Middle frontal gyrus (tissue), 1 donor: ENCODE measurements around the gene RNF151.

Experiments used
- DNase-seq: peaks from one replicate; pipeline ENCODE4 v3.0.0-alpha.2; 2015; ENCODE audit warnings: low spot score; ENCODE audit errors: extremely low spot score

Gene RNF151

DNA sequence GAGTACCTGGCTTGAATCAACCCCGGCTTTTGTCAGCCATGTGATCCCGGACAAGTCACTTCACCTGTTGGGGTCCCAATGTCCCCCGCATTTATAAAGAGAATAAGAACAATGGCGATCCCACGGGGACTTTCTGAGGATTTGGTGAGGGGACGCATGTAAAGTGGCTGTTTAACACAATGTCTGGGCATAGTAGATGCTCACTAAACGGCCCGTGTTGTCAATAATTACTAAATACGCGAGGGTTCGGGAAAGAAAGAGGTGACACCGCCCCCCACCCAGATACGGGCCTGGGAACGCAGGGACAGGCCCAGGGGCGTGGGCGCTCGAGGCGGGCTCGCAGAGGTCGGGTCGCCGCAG is 24.9 kb downstream of the RNF151 start:
- no peak for DNase-seq

- peak; percentile 53 for DNase-seq
Observed at GRCh38 chr16:1991948-1992703, 25.5 kb downstream of the RNF151 start.

GRCh38 chr16:1992704-1993317 is 26.2 kb downstream of the RNF151 start:
- DNase-seq, result no peak

GRCh38 chr16:1993731-1994131 is 27.1 kb downstream of the RNF151 start:
- DNase-seq, result no peak

DNA sequence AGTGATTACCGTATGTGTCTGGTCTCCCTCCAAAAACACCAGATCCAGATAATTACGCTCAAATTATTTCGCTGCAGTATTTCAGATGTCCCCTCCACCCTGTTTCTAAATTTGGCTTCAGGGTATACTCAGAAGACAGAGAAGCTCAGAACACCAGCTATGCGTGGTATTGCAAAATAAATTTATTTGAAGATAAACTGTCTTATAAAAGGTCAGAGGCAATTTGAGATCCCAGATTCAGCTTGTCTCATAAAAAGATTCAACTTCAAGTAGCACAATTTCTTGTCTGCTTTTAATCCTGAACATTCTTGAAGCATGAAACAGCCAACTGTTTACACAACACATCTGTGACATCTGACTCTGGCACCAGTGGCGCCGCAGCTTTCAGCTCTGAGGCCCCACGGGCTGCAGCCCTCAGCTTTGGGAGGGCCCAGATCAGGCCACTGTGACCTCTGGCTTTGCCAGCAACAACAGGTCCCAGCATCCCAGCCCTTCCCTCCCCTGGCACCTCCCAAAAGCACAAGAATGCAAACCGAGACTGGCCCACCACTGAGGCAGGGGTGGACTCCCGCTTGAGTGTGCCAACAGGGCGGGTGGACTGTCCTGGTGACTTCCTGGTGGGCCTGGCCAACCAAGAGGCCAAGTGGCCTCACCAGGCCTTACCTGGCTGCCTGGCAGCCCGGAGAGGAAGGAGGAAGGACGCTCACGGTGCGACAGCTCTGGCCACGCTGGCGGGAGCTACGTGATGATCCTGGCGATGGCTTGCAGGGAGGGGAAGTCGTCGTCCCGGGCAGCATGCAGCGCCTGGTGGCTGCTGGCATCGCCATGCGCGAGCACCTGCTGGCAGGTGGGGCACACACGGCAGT is 31.1 kb downstream of the RNF151 start:
- DNase-seq, result no peak

DNA sequence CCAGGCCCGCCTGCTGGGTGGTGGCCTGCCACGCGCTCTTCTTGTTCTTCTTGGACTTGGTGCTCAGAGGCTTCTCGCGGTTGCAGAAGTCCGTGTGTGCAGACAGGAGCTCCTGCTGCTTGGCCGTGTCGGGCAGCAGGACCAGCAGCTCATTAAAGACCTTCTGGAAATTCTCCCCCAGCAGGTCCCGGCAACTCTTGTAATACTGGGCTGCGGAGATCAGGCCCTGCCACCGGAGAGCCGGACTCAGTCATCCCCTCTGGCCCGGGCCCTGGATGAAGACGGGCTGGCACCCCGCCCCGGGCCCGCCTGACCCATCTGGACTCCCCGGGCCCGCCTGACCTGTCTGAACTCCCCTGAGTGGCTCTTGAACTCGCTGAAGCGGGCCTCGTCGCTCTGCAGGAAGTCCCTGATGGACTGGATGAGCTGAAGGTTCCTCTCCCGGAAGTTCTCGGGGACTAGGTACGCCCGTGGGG is 31.7 kb downstream of the RNF151 start:
- no peak for DNase-seq

DNA sequence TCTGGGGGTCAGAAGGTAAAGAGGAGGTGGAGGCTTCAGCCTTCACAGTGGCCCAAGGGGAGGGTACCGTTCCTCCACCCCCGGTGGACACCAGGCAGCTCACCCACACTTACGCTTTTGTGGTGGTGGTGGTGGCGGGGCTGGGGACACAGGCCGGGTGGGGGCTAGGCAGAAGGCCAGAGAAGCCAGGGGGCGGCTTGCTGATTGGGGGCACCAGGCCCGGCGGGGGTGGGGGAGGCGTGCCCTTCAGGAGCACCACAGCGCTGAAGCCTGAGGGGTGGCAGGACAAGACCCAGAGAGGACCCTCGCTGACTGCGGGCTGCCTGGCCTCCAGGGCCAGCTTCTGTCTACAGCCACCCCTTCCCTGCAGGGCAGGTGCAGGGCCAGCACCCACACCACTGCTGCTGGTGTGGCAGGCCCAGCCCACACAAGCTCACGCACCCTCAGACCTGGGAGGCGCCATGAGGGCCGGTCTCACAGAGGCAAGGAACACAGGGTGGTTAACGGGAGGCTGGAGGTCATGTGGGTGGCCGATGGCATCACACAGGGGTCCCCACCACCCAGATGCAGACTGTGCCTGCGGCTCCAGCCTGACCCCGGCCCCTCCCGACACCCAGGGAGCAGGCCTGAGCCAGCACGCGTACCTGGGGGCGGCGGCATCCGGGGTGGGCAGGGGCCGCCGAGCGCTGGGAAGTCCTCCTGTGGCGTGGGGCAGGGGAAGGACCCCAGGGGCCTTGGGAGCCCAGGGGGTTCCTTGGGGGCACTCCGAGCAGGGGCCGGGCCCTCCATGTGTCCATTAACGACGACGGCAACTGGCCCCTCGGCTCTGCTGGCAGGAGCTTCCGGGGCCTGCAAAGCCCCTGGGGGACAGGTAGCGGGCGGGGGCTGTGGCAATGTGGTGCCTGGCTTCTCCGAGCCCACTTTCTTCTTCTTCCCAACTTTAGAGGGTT is 32.5 kb downstream of the RNF151 start:
- DNase-seq, result no peak

DNA sequence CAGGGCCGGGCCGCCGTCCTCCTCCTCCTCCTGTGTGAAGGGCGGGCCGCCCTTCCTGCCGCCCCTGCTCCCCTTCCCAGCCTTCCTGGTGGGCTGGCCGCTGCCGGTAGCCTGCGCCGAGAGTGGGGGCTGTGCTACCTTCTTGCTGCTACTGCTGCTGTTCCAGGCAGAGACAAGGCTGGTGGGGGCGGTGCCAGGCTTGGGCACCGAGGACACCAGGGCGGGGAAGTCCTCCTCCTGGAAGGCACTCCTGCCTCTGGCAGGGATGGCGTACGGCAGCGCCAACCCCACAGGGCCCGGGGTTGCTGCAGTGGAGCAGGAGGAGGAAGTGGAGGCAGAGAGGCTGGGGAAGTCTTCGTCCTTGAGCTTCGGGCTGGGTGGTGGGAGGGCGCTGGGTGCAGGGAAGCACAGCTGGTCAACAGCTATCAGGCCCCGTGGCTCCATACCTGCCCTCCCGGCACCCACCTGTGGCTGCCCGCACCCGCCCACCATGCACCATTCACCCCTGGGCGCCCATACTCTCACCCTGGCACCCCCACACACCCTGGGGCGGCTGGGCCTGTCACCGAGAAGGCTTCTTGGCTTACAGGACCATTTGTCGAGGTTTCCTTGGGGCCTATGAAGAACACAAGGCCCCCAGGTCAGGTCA is 33.3 kb downstream of the RNF151 start:
- no peak for DNase-seq

DNA sequence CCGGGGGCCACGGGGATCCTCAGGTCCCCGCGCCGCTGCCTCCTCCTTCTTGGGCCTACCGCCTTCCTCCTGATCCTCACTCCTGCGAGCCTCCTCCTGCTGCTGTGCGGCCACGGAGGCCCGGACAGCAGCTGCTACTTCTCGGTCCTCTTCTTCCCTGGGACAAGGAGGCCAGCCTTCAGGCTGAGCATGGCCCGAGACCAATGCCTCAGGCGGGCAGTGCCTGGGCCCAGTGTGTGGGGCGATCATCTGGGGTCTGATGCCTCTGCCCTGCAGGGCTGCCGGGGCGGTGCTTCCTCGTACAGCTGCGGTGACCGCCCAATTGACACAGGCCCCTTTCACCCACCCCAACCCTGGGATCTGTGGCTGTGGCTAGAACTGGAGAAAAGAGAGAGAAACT is 34.4 kb downstream of the RNF151 start:
- no peak for DNase-seq

GRCh38 chr16:2001456-2002355 is 35.0 kb downstream of the RNF151 start:
- DNase-seq, result no peak

- DNase-seq, result no peak
Observed at GRCh38 chr16:2002406-2003230, 36.0 kb downstream of the RNF151 start.

DNA sequence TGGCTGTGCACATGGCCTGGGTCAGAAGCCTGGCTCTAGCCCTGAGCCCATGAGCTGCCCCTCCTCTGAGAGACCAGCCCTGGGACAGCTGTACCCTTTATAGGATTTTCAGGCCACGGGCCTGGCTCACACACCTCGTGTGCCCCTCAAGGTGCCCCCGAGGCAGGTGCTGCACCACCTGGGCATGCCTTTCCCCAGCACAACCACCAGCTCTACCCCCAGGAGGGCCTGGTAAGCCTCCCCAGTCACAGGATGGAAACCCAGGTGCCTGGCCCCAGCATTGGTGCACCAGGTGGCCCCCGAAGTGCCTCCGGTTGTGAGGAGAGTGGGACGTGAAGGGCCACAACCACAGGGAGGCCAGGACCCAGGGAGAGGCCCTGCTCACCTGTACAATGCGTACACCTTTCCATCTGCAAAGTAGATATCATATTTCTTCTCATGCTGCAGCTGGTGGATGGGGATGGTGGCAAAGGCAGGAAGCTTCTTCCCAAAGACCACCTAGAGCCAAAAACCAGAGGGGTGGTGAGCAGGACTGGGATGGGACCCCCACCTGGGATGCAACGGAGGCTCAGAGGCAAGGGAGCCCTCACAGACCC is 36.7 kb downstream of the RNF151 start:
- no peak for DNase-seq

GRCh38 chr16:2003827-2004641 is 37.4 kb downstream of the RNF151 start:
- DNase-seq, result no peak

- no peak for DNase-seq
Observed at GRCh38 chr16:2004795-2005517, 38.3 kb downstream of the RNF151 start.

DNA sequence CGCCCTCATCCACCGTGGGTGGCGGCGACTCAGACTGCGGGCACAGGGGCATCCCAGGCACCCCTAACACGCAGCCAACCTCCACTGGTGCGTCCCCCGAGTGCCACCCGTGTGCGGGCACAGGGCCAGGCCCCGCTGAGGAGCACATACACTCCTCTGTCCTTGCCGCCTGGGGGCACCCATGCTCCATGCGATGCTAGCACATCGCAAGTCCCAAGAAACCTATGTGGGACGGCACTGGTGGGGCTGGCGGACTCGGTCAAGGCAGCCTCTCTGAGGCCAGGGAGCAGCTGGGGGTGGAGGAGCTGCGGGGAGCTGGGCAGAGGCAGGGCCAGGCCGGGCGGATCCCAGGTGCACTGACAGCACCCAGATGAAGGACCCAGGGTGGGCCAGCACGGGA is 39.0 kb downstream of the RNF151 start:
- DNase-seq, result no peak

GRCh38 chr16:2006317-2006716 is 39.7 kb downstream of the RNF151 start:
- no peak for DNase-seq
